Measurements from ENCODE around the gene ARMH4. TPM values are rescaled to one million over a fixed set of nuclear protein-coding genes. Genes with fewer than 3 reads are reported as not detected.

ARMH4 gene
- total and polyA plus RNA-seq, 4 donors: 0.38 to 3.2 (median 0.54) TPM

- TF ChIP-seq ATF3 (IDR thresholded peaks at IDR 0.05) (no peak), ZBTB33 (IDR thresholded peaks at IDR 0.05) (no peak), NR2F2 (IDR thresholded peaks at IDR 0.05) (no peak), FOXA2 (IDR thresholded peaks at IDR 0.05) (no peak), YY1 (IDR thresholded peaks at IDR 0.05) (no peak), TAF1 (conservative IDR thresholded peaks at IDR 0.05) (no peak)
Measured at GRCh38 chr14:58073516-58073915, 78.5 kb downstream of the ARMH4 start (continued).

GRCh38 chr14:58072288-58073071 lies 79.5 kb downstream of the ARMH4 start:
- H3K27me3 ChIP-seq (ENCODE audit: control insufficient read depth in 4 of 4, insufficient read depth in 4 of 4, low read length in 3 of 4): no peaks in the 10 kb centered on the region
- peak; percentile 40 for DNase-seq (ENCODE audit: low spot score)
- 23% methylated on average over 17 of the region's 17 CpGs for WGBS
- H3K9ac ChIP-seq (ENCODE audit: low read depth in 1 of 2, low read length in 2 of 2): no peak overlapping the region
- H3K4me1 ChIP-seq (ENCODE audit: control insufficient read depth in 4 of 4, insufficient read depth in 4 of 4, low read length in 3 of 4): peaks cover 0 to 11% (median 6%) of the 10 kb centered on the region in 4 donors
- TF ChIP-seq RAD21 (IDR thresholded peaks at IDR 0.05) (peak; percentile 79 to 83), FOXA2 (IDR thresholded peaks at IDR 0.05) (no peak), CTCF (IDR thresholded peaks at IDR 0.05; ENCODE audit: low read depth, low read length, missing input control) (peak; percentile 68)
- H3K27ac ChIP-seq (ENCODE audit: low read depth in 1 of 2, low read length in 2 of 2): no peak overlapping the region
- no peaks in the 10 kb centered on the region for H3K9me3 ChIP-seq (ENCODE audit: control insufficient read depth in 4 of 4, low read length in 3 of 4)
- peak overlapping the region in 1 of 3 donors; percentile 5 for H3K4me3 ChIP-seq (ENCODE audit: low read depth in 1 of 3, low read length in 3 of 3)
- H3K36me3 ChIP-seq (ENCODE audit: control insufficient read depth in 4 of 4, insufficient read depth in 3 of 4, low read depth in 1 of 4, low read length in 3 of 4): no peaks in the 10 kb centered on the region

- Histone ChIP-seq H3K4me3 (ENCODE audit: low read depth in 1 of 3, low read length in 3 of 3) (no peak overlapping the region), H3K9me3 (ENCODE audit: control insufficient read depth in 4 of 4, low read length in 3 of 4) (no peaks in the 10 kb centered on the region), H3K27me3 (ENCODE audit: control insufficient read depth in 4 of 4, insufficient read depth in 4 of 4, low read length in 3 of 4) (no peaks in the 10 kb centered on the region), H3K9ac (ENCODE audit: low read depth in 1 of 2, low read length in 2 of 2) (no peak overlapping the region), H3K4me1 (ENCODE audit: control insufficient read depth in 4 of 4, insufficient read depth in 4 of 4, low read length in 3 of 4) (peaks cover 0 to 11% (median 6%) of the 10 kb centered on the region in 4 donors), H3K36me3 (ENCODE audit: control insufficient read depth in 4 of 4, insufficient read depth in 3 of 4, low read depth in 1 of 4, low read length in 3 of 4) (no peaks in the 10 kb centered on the region), H3K27ac (ENCODE audit: low read depth in 1 of 2, low read length in 2 of 2) (no peak overlapping the region)
- TF ChIP-seq FOXA2 (IDR thresholded peaks at IDR 0.05) (no peak), RAD21 (IDR thresholded peaks at IDR 0.05) (no peak), FOXA1 (IDR thresholded peaks at IDR 0.05) (no peak), MAX (IDR thresholded peaks at IDR 0.05) (no peak), HNF4G (IDR thresholded peaks at IDR 0.05) (no peak), ZBTB33 (IDR thresholded peaks at IDR 0.05) (no peak), TAF1 (conservative IDR thresholded peaks at IDR 0.05) (no peak)
- TF ChIP-seq, protein P1, sequence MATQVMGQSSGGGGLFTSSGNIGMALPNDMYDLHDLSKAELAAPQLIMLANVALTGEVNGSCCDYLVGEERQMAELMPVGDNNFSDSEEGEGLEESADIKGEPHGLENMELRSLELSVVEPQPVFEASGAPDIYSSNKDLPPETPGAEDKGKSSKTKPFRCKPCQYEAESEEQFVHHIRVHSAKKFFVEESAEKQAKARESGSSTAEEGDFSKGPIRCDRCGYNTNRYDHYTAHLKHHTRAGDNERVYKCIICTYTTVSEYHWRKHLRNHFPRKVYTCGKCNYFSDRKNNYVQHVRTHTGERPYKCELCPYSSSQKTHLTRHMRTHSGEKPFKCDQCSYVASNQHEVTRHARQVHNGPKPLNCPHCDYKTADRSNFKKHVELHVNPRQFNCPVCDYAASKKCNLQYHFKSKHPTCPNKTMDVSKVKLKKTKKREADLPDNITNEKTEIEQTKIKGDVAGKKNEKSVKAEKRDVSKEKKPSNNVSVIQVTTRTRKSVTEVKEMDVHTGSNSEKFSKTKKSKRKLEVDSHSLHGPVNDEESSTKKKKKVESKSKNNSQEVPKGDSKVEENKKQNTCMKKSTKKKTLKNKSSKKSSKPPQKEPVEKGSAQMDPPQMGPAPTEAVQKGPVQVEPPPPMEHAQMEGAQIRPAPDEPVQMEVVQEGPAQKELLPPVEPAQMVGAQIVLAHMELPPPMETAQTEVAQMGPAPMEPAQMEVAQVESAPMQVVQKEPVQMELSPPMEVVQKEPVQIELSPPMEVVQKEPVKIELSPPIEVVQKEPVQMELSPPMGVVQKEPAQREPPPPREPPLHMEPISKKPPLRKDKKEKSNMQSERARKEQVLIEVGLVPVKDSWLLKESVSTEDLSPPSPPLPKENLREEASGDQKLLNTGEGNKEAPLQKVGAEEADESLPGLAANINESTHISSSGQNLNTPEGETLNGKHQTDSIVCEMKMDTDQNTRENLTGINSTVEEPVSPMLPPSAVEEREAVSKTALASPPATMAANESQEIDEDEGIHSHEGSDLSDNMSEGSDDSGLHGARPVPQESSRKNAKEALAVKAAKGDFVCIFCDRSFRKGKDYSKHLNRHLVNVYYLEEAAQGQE (IDR thresholded peaks at IDR 0.05): no peak
- no peak for DNase-seq (ENCODE audit: low spot score)
- WGBS: 30% methylated on average over 1 of the region's 1 CpG
Measured at GRCh38 chr14:58071341-58071740, 80.7 kb downstream of the ARMH4 start.

Measured in liver (tissue), 9 donors.